A172 (cell line): ENCODE measurements around the gene SLC25A33. TPM values are rescaled to one million over a fixed set of nuclear protein-coding genes. Genes with fewer than 3 reads are reported as not detected.
A peak's percentile ranks its signal among the peaks of the same experiment; 100 is the strongest.
"Not testable (repeated sequence)": the region's sequence is repeated elsewhere in the genome, so short reads cannot be mapped to it uniquely, and the experiment has no call there.

Experiments used
- DNase-seq: peaks from one replicate; pipeline ENCODE4 v3.0.0-alpha.2; 2015; ENCODE audit warnings: low spot score
- total RNA-seq: library from RNA; depleted of rRNA; stranded (reverse); fragments of >200 nt; shearing (Covaris generic); gene quantifications from 2 replicates; pipeline ENCODE4 v1.2.3, GENCODE V29; 2014; rRNA removed

The SLC25A33 gene
- total RNA-seq, result 8.2 and 12.4 TPM in 2 replicates

- DNase-seq, result peak; percentile 85
These were observed at the start of gene SLC25A33 for GRCh38 chr1:9539165-9539828. TSS of gene SLC25A33 (plus strand) at chr1:9539465. CDS start at chr1:9539692, 227 bp downstream.

GRCh38 chr1:9490605-9491339 is 48.5 kb upstream of the SLC25A33 start:
- peak; percentile 61 for DNase-seq

DNA sequence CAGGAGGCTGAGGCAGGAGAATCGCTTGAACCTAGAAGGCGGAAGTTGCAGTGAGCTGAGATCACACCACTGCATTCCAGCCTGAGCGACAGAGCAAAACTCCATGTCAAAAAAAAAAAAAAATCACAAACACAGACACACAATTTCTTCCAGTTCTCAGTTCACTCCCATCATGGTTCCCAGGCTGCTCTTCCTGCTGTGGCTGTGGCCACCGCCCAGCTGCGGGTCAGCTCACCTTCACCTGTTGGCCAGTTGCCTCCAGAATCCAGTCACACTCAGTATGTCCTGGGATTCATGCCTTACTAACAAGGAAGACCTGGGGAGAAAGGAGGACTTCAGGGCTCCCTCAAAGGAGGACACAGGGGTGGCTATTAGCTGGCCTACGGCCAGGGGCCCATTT is 45.9 kb upstream of the SLC25A33 start:
- DNase-seq, result no peak

DNA sequence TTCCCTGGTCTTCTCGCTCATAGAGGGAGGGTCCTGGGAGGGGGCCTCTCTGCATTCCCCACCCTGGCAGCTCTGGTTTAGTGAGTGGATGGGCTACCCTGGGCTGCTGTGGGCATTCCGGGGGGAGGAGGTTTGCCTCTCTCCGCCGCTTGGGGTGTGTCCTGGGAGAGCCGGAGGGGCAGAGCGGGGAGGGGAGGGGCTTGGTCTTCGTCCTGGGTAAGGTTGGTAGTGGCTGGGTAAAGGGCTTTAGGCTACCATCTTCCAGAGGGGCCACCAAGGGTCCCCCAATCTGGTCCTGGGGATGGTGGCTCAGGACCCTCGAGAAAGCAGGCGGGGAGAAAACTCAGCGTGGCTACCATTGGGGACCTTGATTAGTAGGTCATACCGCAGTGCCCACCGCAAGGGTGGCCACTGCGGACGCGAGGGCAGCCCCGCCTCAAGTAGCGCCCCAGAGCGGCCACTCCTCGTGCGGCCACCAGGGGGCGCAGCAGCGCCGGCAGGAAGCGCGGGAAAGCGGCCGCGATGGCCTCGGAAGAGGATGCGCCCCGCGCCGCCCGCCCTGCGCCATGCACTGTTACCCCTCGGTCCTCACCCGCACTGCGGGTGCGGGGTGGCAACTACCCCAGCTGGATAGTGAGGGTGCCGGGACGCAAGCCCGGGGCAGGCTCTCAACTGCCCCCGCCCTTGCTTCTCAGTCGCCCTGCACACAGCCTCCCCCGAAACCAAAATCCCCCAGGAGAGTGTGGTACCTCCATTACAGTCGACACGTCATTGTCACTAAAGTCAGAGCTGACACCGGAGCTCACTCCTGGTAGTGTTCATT is 44.1 kb upstream of the SLC25A33 start:
- peak; percentile 15 for DNase-seq

DNA sequence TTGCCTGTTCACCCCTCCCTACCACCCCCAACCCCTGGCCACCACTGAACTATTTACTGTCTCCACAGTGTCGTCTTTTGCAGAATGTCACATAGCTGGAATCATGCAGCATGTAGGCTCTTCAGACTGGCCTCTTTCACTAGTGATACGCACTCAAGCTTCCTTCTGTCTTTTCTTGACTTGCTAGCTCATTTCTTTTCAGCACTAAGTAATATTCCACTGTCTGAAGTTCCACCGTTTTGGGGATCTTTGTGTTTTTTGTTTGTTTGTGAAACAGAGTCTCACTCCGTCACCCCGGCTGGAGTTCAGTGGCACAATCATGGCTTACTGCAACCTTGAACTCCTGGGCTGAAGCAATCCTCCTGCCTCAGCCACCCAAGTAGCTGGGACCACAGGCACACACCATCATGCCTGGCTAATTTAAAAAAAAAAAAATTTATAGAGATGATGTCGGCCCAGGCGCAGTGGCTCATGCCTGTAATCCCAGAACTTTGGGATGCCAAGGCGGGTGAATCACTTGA is 43.4 kb upstream of the SLC25A33 start:
- DNase-seq, result no peak

DNA sequence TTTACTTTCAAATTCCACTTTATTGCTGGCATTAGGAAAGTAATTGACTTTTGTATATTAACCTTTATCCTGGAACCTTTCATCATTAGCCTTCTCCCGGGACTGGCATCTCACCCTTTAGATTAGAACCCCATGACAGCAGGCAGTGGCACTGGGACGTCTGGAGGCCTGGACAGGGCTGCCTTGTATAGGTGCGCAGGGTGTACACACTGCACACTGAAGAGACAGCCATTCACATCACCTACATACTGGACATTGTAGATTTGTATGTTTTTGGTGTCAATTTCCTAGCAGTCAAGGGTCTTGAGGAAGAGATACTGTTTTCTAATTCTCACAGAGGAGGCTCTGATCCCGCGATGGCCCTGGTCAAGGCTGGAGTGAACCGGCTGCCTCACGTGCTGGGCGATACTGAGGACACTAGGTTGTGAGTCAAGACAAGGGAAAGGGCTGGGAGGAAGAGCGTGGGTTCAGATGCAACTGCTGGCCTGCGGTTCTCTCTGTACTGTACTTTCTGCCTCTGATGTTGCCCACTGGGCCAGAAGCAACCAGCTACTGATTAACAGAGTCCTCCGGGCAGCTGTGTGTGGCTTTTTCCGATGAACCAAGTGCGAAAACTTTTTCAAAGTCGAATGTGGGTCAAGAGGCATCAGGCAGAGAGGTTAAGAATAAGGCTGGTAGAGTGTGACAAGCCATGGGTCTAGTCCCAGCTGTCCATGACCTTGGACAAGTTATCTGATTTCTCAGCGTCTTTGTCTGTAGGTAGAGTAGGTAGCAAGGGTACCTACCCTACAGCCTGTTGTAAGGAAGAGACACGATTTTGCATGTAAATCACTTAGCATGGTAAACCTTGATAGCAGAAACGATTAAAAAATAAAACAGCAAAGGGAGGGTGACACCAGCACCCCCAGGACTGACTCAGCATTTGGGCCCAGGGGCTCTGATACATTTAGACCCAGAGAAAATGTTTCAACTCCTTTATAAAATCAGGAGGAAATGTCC is 38.2 kb upstream of the SLC25A33 start:
- no peak for DNase-seq

DNA sequence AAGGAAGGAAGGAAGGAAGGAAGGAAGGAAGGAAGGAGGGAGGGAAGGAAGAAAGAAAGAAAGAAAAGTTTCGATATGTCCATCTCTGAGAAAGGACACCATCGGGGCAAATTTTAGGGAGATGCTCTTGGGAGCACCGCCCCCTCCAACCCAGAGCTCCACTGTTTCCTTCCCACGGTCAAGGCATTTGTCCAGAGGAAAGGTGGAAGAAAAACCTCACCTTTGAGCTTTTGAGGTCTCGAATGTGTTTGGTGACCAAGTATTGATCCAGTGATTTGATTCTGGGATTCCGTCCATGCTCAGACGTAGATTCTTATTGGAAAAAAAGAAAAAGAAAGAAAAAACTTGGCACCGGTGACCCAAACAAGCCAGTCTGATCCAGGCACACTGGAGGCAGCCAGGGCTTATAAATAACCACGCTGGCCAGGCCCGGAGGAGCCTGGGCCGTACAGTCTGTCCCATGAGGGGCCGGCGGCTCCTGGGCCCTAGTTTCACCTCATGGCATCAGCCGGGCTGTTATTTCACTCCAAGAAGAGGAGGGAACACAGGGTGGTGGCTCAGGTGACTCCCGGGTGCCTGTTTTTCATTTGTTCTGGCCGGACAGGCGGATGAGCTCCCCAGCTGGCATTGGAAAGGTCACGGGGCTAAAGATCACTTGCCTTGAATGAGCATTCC is 36.1 kb upstream of the SLC25A33 start:
- no peak for DNase-seq

DNA sequence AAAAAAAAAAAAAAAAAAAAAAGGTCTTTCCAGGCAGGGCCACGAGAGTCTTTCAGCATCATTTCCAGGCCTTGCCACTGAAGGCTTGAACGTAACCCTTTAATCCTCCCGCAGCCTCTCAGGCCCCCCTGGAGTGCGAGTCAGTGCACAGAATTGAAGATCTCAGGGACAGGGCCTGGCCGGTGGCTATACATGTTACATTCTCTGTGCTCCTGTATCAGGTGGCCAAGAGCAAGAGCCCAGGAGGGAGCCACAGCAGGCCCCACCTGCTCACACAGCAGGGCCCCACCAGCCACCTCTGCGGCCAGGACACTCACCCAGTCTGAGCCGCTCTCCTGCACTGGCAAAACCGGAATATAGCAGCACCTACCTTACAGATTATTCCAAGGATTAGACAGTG is 34.1 kb upstream of the SLC25A33 start:
- DNase-seq, result no peak

DNA sequence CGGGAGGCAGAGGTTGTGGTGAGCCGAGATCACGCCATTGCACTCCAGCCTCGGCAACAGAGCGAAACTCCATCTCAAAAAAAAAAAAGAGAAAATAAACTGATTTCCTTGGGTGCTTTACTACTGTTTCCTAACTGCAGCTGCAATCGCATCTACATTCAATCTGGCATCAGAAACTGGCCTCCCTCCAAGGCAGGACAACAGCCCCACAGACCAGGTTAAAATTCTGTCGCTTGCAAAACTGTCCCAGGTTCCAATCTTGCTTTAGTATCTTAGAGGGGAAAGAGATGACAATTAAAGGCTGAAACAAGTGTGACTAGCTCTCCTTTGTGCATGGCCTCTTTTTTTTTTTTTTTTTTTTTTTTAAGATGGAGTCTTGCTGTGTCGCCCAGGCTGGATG is 32.4 kb upstream of the SLC25A33 start:
- DNase-seq, result no peak

GRCh38 chr1:9510130-9510529 is 29.1 kb upstream of the SLC25A33 start:
- DNase-seq, result no peak

DNA sequence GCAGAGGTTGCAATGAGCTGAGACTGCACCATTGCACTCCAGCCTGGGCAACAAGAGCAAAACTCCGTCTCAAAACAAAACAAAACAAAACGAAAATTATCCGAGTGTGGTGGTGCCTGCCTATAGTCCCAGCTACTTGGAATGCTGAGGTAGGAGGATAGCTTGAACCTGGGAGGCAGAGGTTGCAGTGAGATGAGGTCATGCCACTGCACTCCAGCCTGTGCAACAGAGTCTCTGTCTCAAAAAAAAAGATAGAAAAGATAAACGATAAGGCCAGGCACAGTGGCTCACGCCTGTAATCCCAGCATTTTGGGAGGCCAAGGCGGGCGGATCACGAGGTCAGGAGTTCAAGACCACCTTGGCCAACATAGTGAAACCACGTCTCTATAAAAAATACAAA is 23.7 kb upstream of the SLC25A33 start:
- DNase-seq, result not testable (repeated sequence)

GRCh38 chr1:9518454-9518998 is 20.7 kb upstream of the SLC25A33 start:
- DNase-seq, result no peak

- no peak for DNase-seq
These were observed 18.9 kb upstream of the SLC25A33 start for GRCh38 chr1:9520411-9520810.

GRCh38 chr1:9529190-9529589 is 10.1 kb upstream of the SLC25A33 start:
- DNase-seq, result no peak

DNA sequence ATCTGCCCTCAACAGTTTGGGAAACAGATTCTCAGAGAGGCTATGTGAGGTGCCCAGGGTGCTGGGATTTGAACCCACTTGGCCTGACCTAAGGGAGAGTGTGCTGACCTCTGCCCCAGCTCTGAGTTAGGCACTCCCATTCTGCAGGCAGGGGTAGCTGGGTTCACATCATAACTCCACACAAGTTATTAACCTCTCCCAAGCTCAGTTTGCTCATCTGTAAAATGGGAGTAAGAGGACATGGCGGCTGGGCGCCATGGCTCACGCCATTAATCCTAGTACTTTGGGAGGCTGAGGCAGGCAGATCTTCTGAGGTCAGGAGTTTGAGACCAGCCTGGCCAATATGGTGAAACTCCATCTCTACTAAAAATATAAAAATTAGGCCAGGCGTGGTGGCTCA is 8.9 kb upstream of the SLC25A33 start:
- no peak for DNase-seq

- no peak for DNase-seq
These were observed 4.3 kb upstream of the SLC25A33 start for GRCh38 chr1:9534953-9535352.

- DNase-seq, result no peak
These were observed 3.0 kb upstream of the SLC25A33 start for GRCh38 chr1:9536301-9536700.

- no peak for DNase-seq
These were observed 1.2 kb upstream of the SLC25A33 start for GRCh38 chr1:9537863-9538668.

DNA sequence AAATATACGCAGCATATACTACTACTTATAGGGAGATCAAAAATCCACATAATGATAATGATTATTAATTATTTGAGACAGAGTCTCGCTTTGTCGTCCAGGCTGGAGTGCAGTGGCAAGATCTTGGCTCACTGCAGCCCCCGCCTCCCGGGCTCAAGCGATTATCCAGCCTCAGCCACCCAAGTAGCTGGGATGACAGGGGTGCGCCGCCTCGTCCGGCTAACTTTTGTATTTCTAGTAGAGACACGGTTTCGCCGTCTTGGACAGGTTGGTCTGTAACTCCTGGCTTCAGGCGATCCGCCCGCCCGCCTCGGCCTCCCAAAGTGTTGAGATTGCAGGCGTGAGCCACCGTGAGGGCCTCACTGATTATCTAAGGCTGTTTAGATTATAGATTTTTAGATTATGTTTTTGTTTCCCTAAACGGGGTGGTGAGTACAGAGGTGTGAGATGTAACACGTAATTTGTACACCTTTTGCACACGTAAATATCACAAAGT is 548 bp upstream of the SLC25A33 start:
- DNase-seq, result no peak
